HG02870 (cell line): ENCODE measurements around the gene TBCD.

ENCODE experiments used
- ATAC-seq: cut with Tn5 transposase; IDR thresholded peaks from one replicate; pipeline ENCODE4 v1.9.1; 2021; ENCODE audit warnings: mild to moderate bottlenecking, moderate library complexity; ENCODE audit not compliant: unreplicated experiment

Gene TBCD

DNA sequence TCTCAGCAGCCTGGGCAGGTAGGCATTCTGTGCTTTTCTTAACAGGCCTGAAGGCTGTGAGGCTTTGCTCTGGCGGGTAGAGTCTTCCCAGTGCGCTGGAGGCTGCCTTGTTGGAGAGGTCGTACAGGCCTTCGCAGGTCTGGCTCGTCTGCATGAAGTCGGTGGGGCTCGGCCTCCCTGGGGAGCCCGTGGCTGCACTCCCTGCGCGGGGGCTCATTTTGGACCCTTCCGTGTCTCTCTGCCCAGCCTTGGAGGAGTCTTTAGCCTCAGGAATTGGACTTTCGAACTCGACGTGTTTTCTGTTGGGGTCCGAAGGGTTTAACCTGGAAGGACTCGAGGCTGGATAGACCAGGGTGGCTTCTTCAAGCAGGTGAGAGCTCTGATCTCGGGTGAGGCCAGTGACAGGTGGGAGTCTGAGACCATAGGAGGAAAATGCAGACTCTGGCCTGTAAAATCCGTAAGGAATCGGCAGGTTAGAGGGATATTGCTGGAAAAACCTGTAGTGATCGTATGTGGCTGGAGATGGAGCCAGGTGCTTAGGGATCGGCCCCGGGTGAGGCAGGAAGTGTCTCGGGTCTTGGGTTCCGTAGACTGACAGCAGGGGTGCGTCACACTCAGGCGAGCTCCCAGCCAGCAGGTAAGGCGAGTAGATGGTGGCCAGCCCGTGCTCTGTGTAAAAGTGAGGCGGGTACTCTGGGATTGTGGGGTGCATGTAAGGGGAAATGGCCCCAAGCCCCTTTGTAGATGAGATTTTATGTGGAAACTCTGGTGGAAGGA, 79.4 kb downstream of the TBCD start:
- no peak for ATAC-seq

DNA sequence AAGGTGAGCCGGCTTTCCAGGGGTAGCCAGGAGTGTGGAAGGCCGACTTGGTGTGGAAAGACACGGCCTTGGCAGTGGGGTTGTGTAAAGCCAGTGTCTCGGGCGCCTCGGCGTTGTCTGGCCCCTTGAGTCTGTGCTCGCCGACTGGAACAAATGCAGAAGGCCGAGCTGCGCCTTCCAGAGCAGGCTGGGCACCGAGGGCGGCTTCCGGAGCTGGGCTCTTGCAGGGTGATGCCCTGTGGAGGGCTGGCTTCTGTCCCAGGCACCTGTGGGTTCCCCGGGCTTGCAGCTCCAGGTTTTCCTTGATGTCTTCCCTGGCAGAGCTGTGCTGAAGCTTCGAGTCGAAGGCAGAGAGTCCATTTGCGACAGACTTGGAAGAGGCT, 79.9 kb downstream of the TBCD start:
- no peak for ATAC-seq

DNA sequence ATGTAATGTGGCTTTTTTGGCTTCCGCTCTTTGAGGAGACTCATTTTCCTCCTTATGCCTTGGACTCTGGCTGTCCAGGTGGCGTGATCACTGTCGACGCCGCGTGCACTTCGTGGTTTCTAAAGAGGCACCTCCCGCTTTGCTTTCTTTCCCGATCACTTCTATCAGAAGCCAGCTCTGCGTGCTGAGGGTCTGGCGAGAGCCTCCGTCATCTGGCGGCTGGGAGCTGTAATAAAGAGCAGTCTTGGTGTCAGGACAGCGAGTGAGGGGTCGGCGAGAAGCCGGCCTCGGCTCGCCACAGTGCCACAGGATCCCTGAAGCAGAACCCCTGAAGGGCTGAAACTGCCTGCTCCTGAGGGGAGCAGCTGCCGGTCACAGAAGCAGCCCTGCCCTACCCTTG, 80.5 kb downstream of the TBCD start:
- no peak for ATAC-seq

DNA sequence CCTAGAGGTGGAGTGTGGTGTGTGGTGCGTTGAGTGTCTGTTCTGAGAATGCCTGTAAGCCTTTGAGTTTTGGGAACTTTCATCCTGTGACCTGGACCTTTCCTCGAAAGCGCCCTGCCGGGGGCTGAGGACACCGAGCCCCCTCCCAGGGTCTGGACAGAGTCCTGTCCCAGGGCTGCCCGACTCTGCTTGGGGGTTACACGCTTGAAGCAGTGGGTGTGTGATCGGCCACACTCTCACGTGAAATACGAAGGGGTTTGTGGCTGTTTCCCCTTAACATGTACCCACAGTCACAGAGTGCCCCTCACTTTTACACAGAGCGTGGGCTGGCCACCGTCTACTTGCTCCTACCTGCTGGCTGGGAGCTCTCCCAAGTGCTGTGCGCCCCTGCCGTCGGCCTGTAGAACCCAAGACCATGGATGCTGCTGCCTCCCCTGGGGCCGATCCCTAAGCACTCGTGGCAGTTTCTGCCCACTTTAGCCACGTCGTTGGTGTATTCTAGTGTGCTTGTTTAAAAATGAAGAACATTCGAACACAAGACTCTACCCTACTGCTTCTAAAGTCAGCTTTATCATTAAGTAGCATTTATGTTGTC, 81.1 kb downstream of the TBCD start:
- ATAC-seq = no peak

GRCh38 chr17:82835122-82835521, 83.3 kb downstream of the TBCD start:
- no peak for ATAC-seq

DNA sequence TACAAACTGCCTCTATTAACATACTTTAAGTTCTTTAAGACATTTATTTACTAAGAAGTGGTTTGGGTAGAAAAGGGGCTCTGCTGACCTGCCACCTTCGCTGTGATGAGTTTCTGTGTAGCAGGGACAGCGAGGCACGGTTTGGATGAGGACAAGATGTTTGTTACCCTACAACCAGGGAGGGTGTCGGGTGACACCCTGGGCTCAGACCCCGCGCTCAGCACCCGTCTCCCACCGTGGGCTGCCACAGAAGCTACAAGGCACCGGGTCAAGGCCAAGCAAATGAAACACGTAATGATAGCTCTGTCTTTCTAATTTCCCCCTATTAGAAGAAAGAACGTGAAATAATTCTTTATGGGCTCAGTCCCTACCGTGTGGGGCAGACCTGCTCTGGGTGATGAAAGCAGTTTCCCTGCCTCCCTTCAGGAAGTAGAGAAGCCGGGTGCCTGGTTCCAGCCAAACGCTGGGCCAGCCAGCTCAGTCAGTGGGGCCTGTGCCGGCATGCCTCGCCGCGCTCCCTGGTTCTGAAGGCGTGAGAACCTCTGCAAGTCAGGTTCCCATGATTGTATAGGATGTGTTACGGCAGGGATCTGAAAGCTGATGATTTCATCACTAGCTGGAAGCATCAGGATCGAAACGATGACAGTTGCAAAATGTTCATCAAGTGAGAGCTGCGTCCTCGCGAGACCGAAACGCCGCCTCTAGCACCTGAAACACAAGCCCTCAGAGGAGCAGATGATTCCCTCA, 84.1 kb downstream of the TBCD start:
- ATAC-seq = no peak

- ATAC-seq = no peak
Measured at GRCh38 chr17:82836823-82837357, 85.0 kb downstream of the TBCD start.

GRCh38 chr17:82837586-82838320, 85.9 kb downstream of the TBCD start:
- no peak for ATAC-seq

GRCh38 chr17:82838386-82839063, 86.7 kb downstream of the TBCD start:
- ATAC-seq = no peak

GRCh38 chr17:82839617-82840292, 87.9 kb downstream of the TBCD start, which contains the start of gene ZNF750:
TSS of gene ZNF750 (minus strand) at chr17:82840022. CDS start at chr17:82832454, 7,568 bp downstream.
- no peak for ATAC-seq

- no peak for ATAC-seq
Measured at GRCh38 chr17:82840431-82840831, 88.6 kb downstream of the TBCD start.

DNA sequence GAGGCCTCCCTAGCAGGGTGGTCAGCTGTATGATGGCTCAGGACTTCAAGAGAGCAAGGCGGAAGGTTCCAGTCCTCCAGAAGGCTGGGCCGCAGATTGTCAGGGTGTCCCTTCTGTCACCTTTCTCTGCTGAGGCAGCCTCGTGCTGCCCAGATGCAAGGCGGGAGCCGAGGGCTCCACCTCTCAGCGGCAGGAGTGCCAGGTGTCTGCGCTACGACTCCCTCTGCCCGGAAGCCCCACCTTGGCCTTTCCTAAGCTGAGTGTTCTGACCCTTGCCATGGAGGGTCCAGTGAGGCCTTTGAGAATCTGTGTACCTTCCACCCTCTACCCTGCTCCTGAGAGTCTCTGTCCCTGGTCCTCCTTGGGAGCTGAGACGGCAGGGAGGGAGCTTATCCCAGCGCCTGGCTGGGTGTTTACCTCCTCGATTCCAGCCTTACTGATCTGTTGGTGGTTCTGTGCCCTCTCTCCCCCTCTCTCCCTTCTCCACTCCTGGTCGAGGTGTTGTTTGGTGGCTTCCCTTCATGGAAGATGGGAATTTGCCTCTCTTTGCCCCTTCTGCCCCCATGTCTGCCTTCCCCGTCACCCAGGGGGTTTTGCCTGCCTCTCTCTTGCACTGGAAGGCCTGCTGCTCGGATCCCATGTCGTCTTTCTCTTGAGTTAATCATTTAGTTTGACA, 90.2 kb downstream of the TBCD start:
- ATAC-seq = no peak

DNA sequence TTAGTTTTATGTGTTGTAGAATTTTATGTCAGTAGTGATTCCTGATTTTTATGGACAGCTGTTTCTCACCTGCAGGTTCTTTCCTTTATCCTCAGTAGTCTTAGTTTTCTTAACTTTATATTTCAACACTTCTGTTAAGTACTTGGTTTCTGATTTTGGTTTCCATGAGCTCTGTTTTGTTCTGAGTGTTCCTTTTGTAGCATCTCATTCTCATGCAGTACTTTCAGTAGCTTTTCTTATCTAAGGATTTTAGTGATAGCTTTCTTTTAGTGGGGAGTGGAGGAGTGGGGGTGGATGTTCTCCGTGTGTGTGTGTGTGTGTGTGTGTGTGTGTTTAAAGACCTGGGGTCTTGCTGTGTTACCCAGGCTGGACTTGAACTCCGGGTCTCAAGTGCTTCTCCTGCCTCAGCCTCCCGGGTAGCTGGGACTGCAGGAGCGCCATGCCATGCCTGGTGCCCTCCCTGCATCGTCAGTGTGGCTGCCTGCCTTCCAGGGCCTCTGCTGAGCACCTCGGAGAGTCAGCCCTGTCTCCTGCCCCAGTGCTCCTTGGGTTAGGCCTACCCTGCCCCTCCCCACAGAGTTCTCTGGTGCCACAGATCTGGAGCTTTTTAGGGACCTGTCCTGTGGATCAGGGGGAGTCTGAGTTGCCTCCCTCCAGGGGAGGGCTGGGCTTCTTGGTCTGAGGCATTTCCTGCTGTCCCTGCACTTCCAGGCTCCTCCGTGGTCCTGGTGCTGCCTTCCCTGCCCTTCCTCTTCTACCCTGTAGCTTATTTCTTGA, 92.2 kb downstream of the TBCD start:
- no peak for ATAC-seq

GRCh38 chr17:82844796-82845162, 92.9 kb downstream of the TBCD start:
- ATAC-seq = no peak

GRCh38 chr17:82845163-82845807, 93.4 kb downstream of the TBCD start:
- ATAC-seq = no peak

DNA sequence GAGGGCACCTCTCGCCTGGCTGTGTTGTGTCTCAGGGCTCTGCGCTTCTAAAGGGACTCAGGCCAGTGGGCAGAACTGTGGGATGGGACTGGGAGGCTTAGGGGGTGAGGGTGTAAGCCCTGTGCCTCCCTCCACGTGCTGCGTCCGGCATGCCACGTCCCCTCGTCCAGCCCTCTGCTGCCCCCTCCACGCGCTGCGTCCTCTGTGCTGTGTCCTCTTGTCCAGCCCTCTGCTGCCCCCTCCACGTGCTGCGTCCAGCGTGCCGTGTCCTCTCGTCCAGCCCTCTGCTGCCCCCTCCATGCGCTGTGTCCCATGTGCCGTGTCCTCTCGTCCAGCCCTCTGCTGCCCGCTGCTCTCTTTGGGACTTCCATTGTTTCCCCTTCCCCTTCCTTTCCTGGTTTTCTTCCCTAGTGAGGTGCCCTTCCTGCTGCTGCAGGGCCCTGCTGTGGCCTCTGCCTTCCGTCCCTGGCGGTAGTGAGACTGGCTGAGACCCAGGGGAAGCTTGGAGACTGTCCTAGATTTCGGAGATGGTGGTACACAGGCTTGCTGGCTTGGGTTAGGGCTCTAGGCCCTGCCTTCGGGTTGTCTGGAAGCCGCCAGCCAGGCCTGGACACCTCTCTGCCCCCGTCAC, 94.3 kb downstream of the TBCD start:
- ATAC-seq = no peak

DNA sequence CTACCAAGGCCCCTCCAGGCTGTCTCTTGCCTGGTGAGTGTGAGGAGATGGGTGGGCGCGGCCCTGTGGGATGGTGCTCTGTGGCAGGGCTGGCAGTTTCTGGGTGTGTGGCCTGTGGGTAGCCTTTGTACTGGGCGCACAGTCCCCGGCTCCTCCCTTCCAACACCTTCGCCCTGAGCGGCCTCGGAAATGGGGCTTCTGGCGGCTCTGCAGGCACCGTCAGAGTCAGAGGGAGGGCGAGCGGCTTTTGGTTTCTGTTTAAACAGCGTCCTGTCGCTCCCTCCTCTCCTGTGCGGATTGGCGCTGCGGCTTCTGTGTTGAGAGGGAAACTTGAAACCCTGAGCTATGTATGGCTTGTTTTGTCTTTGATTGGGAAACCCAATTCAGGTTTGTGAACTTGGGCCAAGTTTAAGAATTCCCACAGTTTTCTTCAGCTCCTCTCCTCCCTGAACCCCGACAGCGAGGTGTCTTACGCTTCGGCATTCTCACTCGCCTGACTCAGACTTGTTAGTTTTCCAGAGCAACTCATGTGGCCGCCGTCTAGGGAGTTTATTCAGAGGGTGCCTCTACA, 96.2 kb downstream of the TBCD start:
- ATAC-seq = no peak
